Measurements from ENCODE around the gene PPAT. TPM values are rescaled to one million over a fixed set of nuclear protein-coding genes. Genes with fewer than 3 reads are reported as not detected.

Gene PPAT
- total RNA-seq, 1 donor from 2014 or later, result 30.9 TPM

- H3K9me3 Mint-ChIP-seq, result no peaks in the 10 kb centered on the region
- no peaks in the 10 kb centered on the region for H3K27me3 Mint-ChIP-seq (ENCODE audit: low read depth)
Measured at GRCh38 chr4:56356650-56357049, 78.8 kb downstream of the PPAT start.

DNA sequence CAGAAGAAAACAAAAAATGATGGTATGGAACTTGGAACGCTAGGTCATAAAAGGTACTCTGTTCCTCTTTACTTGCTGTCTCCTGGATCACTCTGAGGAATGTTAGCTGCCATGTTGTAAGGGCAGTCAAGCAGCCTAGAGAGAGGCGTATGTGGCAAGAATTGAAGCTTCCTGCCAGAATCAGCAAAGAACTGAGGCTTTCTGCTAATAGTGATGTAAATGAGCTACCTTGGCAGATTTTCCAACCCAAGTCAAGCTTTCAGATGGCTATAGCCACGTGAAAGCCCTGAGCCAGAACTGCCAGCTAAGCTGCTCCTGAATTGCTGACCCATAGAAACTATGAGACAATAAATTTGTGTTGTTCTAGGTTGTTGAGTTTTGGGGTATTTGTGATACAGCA, 86.8 kb downstream of the PPAT start:
- TF ChIP-seq CTCF (IDR thresholded peaks at IDR 0.05; ENCODE audit: unreplicated experiment), result no peak

More at GRCh38 chr4:56356650-56357049, 78.8 kb downstream of the PPAT start:
- no peak for DNase-seq (ENCODE audit: low spot score in 2 of 2, unreplicated experiment in 2 of 2)
- H3K36me3 Mint-ChIP-seq, result peaks cover 40% of the 10 kb centered on the region
- no peaks in the 10 kb centered on the region for H3K4me1 Mint-ChIP-seq
- no peak overlapping the region for H3K4me3 Mint-ChIP-seq
- no peak for TF ChIP-seq CTCF (IDR thresholded peaks at IDR 0.05; ENCODE audit: unreplicated experiment)
- no peak overlapping the region for H3K27ac Mint-ChIP-seq

DNA sequence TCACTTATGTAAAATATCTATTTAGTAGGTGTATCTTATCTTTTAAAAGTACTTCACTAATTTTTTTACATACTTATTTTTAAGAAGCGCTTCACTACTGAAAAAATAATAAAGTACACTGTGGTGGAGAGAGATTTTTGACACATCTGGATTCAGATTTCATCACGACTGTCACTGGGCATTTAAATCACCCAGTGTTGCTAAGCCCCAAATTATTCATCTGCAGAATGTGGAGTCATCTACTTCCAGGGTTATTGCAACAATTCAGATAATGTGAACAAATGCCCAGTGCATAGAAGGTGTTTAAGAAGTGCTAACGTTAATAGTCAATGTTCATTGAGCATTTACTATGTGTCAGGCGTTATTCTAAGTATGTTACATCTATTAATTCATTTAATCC, 90.0 kb downstream of the PPAT start:
- no peak for TF ChIP-seq CTCF (IDR thresholded peaks at IDR 0.05; ENCODE audit: unreplicated experiment)
- Mint-ChIP-seq H3K4me3 (no peak overlapping the region), H3K36me3 (peaks cover 36% of the 10 kb centered on the region), H3K27ac (no peak overlapping the region), H3K27me3 (ENCODE audit: low read depth) (no peaks in the 10 kb centered on the region), H3K4me1 (no peaks in the 10 kb centered on the region), H3K9me3 (no peaks in the 10 kb centered on the region)
- no peak for DNase-seq (ENCODE audit: low spot score in 2 of 2, unreplicated experiment in 2 of 2)

More for the DNA sequence above, 86.8 kb downstream of the PPAT start:
- H3K4me3 Mint-ChIP-seq, result no peak overlapping the region
- no peaks in the 10 kb centered on the region for H3K4me1 Mint-ChIP-seq
- no peaks in the 10 kb centered on the region for H3K9me3 Mint-ChIP-seq
- H3K27ac Mint-ChIP-seq, result no peak overlapping the region
- no peak for DNase-seq (ENCODE audit: low spot score in 2 of 2, unreplicated experiment in 2 of 2)
- H3K27me3 Mint-ChIP-seq (ENCODE audit: low read depth), result no peaks in the 10 kb centered on the region
- H3K36me3 Mint-ChIP-seq, result peaks cover 33% of the 10 kb centered on the region

Other genes with a start within 250 kb of the PPAT start
- gene AASDH, start 48.1 kb downstream of the PPAT start, total RNA-seq, result 18.0 to 26.1 TPM (median 21.9 TPM) in 3 replicates
- gene PAICS, start 645 bp upstream of the PPAT start, total RNA-seq, result 110 to 121 TPM (median 113 TPM) in 3 replicates
- 114 to 121 TPM (median 116 TPM) in 3 replicates for gene SRP72, start 32.0 kb upstream of the PPAT start, total RNA-seq
- gene ARL9, start 70.2 kb upstream of the PPAT start, total RNA-seq, result 0.73 to 1.1 TPM (median 0.83 TPM) in 3 replicates
- 2.7 to 3.3 TPM (median 3.1 TPM) in 3 replicates for gene HOPX, start 245.7 kb upstream of the PPAT start, total RNA-seq

Measured in mesothelial cell of epicardium (in vitro differentiated cells).